Cerebellar nuclear complex (tissue), 1 donor: ENCODE measurements around the gene SPRR2F.
"Not testable (repeated sequence)": the region's sequence is repeated elsewhere in the genome, so short reads cannot be mapped to it uniquely, and the experiment has no call there.

Source experiments
- DNase-seq, 2 experiments: peaks; one replicate each; lab custom pipeline; 2025; lab: John Stamatoyannopoulos, UW

SPRR2F gene

GRCh38 chr1:153113416-153113815 is at the start of gene SPRR2F:
Gene SPRR2F, minus strand, starts transcription at chr1:153113516. Its CDS starts 783 bp downstream, at chr1:153112733.
- no peak for DNase-seq

DNA sequence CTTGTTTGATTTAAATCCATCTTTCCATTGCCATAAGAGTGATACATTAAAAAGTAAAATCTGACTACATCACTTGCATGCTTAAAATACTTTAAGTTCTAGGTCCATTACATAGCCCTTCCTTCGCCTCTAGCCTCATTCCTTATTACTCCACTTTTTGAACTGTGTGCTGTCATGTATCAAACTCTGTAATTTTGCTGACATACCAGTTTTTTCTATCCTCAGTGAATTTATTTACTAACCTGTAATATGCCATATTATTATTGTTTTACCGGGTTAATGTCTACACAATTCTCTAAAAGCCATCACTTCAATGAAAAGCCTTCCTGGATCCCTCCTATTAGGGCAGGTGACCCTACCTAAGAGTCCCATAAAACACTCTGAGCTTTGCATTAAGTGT is 42.2 kb upstream of the SPRR2F start:
- DNase-seq = no peak

DNA sequence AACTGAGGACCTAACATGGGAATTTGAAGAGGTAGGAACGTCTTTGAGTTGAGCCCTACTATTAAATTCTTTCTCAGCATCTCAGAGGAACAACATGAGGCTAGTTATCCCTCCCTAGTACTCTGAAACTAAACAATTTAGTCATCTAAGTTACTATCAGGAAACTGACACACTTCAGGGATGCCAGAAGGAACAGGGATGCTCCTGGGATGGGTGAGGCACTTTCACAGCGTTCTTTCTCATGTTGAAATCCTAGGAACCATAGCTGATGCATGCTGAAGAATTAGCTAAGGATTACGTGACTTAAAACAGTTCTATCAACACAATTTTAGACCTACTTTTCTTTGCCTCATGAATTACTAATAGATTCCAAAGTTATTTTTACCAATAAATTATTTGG is 39.2 kb upstream of the SPRR2F start:
- DNase-seq = no peak

DNA sequence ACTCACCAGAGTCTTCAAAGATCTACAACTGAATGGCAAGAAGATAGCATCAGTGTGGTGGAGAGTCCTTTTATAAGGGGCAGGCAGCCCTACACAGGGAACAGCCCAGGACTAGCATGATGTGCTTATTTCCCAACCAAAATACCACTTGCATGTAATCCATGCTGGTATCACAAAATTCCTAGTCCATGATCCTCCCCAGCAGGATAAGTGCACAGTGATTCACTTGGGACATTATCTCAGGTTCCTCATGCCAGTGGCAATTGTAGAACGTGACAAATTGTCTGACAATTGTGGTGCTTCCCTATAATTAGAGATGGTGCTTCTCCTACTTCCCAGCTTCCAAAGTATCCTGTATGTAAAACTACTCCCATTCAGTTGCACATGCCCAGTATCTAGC is 37.5 kb upstream of the SPRR2F start, which contains the start of gene SPRR2G:
Gene SPRR2G, minus strand, starts transcription at position 45 of the 400 bp plus-strand sequence. CDS start 780 bp downstream, outside the sequence.
- no peak for DNase-seq

GRCh38 chr1:153141377-153141776 is 28.1 kb upstream of the SPRR2F start:
- no peak for DNase-seq

DNA sequence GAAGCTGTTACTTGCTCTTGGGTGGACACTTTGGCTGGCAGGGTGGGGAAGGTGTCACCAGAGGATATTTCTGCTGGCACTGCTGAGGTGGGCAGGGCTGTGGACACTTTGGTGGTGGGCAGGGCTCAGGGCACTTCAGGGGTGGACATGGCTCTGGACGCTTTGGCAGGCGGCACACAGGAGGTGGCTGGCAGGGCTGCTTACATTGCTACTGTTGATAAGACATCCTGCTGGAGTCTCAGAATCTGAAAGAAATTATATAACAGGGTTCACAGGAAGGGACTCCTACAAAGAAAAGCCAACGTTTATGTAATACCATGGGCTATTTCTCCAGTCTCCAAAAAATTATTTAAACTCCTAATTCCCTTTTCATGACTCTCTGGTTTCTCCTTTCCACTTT is 27.2 kb upstream of the SPRR2F start:
- no peak for DNase-seq

DNA sequence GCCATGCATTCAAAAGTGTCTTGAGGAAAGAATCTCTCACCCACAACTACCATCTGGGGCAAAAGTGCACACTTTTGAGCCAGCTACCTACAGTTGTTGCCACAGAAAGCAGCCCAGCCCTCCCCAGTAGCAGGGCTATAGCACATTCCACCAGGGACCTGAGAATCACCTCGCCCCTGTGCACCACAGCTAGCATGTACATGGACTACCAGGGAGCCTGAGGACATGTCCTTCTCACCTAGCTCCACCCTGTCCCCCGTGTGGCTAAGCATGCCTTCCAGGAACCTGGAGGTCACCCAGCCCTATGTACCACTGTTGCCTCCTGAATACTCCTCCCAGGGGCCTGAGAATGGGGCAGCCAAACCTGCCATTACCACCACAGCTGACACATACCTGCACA is 20.4 kb upstream of the SPRR2F start:
- no peak for DNase-seq

DNA sequence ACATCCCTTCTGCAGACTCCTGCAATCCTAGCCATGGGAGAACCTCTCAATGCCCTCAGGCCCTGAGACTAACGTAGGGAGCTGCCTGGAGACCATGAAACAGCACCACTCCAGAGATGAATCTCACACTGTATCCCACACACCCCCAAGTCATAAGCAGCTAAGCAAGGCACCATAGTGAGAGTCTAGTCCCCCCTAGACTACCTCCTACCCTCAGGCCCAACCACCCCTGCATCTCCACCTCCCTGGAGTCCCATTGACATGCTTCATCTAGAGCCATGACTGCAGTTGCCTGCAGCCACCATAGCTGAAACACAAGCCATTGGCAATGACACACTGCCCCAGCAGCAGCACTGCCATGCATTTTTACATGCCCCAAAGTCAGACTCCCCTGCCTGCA is 20.0 kb upstream of the SPRR2F start:
- DNase-seq = no peak

DNA sequence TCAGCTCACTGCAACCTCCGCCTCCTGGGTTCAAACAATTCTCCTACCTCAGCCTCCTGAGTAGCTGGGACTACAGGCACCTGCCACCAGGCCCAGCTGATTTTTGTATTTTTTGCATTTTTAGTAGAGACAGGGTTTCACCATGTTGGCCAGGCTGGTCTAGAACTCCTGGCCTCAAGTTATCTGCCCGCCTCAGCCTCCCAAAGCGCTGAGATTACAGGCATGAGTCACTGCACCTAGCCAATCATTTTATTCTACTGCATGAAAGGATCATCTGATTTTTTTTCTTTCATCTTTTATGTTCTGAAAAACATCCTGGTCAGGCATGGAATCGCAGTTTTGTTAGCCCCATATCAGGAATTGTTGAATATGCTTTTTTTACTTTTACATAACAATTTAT is 15.4 kb upstream of the SPRR2F start:
- not testable (repeated sequence) for DNase-seq

DNA sequence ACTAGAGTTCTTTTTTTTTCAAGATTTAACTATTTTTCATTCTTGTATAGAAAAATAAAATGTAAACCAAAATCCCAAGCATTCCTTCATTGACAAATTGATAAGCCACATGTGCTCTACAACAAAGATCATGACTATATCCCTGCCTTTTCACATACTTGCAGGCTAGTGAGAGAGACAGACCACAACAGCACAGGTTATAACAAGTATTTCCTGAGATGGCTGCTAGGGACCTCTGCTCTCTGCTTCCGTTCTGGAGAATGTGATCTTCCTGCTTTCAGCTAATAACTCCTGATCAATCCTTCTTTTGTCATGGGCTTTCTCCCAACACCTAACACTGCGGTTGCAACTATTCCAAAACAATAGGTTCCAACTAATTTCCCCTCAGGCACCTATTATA is 14.0 kb upstream of the SPRR2F start:
- no peak for DNase-seq

DNA sequence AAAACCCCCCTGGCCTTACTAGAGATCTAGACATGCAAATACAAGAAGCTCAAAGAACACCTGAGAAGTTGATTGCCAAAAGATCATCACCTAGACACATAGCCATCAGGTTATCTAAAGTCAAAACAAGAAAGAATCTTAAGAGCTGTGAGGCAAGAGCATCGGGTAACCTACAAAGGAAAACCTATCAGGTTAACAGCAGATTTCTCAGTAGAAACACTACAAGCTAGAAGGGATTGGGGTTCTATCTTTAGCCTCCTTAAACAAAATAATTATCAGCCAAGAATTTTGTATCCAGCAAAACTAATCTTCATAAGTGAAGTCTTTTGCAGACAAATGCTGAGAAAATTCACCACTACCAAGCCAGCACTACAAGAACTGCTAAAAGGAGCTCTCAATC is 12.2 kb upstream of the SPRR2F start:
- no peak for DNase-seq

GRCh38 chr1:153123793-153124192 is 10.5 kb upstream of the SPRR2F start:
- not testable (repeated sequence) for DNase-seq

- DNase-seq = no peak
Observed at GRCh38 chr1:153122831-153123421, 9.6 kb upstream of the SPRR2F start.

DNA sequence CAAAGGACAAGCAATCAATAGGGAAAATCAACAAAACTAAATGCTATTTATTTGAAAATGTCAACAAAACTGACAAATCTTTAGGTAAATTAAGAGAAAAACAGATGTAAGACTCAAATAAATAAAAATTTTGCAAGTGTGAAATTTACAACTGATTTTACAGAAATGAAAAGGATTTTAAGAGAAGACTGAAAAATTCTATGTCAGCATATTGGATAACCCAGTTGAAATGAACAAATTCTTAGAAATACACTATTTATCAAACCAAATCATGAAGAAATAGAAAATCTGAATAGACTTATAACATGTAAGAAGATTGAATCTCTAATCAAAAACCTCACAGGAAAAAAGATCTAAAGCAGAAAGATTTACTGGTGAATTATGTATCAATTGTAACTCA is 7.6 kb upstream of the SPRR2F start:
- DNase-seq = no peak

- DNase-seq = no peak
Observed at GRCh38 chr1:153119491-153119971, 6.2 kb upstream of the SPRR2F start.

DNA sequence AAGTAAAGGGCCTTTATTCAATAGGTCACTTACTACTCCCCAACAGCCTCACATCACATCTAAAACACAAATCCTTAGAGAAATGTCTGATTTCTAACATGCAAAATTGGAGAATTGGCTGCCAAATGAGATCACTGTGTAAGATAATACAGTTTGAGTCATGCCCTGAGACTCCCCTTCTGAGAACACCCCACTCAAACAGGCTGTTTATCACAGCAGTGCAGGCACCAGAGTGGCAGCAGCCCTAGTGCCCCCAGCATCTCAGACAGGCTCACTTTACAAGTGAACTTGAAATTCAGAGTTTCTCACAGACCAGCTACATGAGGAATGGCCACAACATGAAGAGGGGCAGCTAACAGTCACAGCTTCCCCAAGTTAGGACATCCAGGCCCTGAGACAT is 1.9 kb upstream of the SPRR2F start:
- not testable (repeated sequence) for DNase-seq

- DNase-seq = not testable (repeated sequence)
Observed at GRCh38 chr1:153112454-153112853, 862 bp downstream of the SPRR2F start.

DNA sequence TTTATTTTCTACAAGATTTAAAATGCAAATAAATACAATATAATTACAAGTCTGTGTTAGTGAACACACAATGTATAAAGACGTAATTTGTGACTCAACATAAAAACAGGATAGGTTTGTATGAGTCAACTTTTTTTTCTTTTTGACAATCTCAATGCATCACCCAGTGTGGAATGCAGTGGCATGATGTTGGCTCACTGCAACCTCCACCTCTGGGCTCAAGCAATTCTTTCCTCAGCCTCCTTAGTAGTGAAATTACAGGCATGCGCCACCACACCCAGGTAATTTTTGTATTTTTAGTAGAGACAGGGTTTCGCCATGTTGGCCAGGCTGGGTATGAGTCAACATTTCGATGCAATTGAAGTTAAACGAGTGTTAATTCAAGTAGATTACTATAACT is 13.1 kb downstream of the SPRR2F start:
- DNase-seq = no peak

- no peak for DNase-seq
Observed at GRCh38 chr1:153099461-153100045, 13.8 kb downstream of the SPRR2F start.

- DNase-seq = no peak
Observed at GRCh38 chr1:153095764-153096163, 17.6 kb downstream of the SPRR2F start.

DNA sequence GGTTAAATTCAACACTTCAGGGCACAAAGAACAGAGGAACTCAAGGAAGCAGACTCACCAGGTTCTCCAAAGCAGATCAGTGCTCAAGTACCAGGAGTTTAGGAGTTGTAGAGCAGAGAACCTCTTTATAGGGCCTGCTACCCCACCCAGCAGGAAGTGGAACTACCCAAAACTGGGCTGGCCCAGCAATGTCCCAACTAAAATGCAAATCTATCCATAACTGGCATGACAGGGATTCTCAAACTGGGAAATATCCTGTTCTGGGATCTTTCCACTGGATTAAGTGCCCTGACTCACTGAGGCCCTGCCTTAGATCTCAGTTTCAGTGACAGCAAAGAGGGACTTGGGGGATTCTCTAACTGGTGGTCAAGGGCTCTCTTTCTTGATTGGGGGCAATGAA is 18.9 kb downstream of the SPRR2F start, which contains the start of gene SPRR2E:
Gene SPRR2E, minus strand, starts transcription at position 101 of the 400 bp plus-strand sequence. CDS start 775 bp downstream, outside the sequence.
- no peak for DNase-seq

GRCh38 chr1:153087652-153088051 is 25.7 kb downstream of the SPRR2F start:
- no peak for DNase-seq

DNA sequence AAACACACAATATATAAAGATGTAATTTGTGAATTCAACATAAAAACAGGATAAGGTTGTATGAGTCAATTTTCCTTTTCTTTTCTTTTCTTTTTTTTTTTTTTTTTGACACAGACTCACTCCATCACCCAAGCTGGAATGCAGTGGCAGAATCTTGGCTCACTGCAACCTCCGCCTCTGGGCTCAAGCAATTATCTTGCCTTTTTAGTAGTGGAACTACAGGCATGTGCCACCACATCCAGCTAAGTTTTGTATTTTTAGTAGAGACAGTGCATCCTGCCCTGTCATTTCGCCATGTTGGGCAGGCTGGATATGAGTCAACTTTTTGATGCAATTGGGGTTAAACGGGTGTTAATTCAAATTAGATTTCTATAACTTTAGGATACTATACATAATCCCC is 31.6 kb downstream of the SPRR2F start:
- no peak for DNase-seq
